ENCODE results near the gene ACTG2.

The ACTG2 gene

DNA sequence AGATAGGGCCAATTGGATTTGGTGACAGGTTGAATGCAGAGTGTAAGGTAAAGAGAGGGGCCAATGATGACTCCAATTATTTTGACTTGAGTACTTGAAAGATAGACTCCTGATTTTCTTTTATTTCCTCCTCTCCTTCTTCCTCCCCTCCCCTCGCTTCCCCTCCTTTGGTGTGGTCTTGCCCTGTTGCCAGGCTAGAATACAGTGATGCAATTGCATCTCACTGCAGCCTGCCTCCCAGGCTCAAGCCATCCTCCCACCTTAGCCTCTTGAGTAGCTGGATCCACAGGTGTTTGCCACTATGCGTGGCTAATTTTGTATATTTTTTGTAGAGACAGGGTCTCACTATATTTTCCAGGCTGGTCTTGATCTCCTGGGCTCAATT, 36.1 kb downstream of the ACTG2 start:
- TF ChIP-seq, protein P1, sequence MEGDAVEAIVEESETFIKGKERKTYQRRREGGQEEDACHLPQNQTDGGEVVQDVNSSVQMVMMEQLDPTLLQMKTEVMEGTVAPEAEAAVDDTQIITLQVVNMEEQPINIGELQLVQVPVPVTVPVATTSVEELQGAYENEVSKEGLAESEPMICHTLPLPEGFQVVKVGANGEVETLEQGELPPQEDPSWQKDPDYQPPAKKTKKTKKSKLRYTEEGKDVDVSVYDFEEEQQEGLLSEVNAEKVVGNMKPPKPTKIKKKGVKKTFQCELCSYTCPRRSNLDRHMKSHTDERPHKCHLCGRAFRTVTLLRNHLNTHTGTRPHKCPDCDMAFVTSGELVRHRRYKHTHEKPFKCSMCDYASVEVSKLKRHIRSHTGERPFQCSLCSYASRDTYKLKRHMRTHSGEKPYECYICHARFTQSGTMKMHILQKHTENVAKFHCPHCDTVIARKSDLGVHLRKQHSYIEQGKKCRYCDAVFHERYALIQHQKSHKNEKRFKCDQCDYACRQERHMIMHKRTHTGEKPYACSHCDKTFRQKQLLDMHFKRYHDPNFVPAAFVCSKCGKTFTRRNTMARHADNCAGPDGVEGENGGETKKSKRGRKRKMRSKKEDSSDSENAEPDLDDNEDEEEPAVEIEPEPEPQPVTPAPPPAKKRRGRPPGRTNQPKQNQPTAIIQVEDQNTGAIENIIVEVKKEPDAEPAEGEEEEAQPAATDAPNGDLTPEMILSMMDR (IDR thresholded peaks at IDR 0.05; ENCODE audit: low read length, missing control alignments): no peak
- no peak overlapping the region for H3K4me3 ChIP-seq (replicated peaks; ENCODE audit: low read depth, low read length)
- DNase-seq (ENCODE audit: low read depth): no peak

DNA sequence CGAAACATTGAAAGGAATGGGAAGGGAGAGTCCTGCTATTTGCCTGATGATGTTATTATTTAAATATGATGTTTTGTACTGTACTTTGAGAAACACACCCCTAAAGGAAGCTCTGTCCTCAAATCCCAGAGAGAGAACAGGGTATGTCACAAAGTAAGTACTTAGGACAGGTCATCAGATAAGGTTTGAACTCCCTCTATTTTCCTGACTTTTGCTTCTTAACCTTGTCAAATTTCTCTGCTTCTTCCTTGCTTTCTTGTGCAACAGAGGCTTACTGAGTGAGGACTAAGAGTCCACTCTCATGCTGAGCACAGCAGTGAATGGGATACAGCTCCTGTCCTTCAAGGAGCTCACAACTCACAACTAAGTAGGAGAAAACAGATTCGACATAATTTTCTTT, 37.6 kb downstream of the ACTG2 start:
- no peak for DNase-seq (ENCODE audit: low read depth)
- TF ChIP-seq, protein P1 (IDR thresholded peaks at IDR 0.05; ENCODE audit: low read length, missing control alignments): no peak
- no peak overlapping the region for H3K4me3 ChIP-seq (replicated peaks; ENCODE audit: low read depth, low read length)

DNA sequence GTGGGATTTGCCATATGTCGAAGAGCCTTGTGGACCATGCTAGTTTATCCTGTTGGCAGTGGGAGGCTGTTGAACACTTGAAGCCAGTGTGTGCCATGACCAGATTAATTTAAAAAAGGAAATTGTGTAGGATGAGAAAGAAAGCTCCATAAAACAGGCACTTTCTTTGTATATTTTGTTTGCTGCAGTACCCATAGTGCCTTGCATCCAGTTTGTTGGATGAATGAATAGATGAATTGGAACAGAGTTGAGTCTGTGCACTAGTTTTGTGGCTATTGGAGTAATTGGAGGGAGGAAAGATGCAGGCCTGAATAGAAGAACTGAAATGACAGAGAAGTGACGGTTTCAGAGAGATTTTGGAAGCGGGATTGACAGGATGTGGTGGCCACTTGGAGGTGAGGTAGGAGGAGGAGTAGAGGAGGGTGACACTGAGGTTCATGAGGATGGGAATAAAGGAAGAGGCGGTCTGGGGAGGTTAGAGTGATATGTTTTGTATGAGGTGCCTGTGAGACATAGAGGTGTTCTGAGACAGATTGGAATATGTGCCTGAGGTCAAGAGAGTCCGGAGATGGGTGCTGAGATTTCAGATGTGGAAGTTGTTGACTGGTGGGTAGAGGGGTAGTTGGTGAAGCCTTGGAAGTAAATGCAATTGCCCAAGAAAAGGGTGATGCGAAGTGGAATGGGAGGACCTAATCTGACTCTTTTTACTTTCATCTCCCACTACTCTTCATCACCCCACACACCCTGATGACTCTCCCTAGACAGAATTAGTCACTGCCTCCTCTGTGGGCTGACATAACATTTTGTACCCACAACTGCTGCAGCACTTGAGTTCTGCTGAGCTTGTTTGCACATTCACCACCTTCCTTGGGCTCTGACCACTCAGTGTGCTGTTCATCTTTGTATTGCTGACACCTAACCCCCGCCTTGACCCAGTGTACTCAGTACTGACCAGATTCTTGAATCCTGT, 39.0 kb downstream of the ACTG2 start:
- no peak for DNase-seq (ENCODE audit: low read depth)
- H3K4me3 ChIP-seq (replicated peaks; ENCODE audit: low read depth, low read length): no peak overlapping the region
- TF ChIP-seq, protein P1 (IDR thresholded peaks at IDR 0.05; ENCODE audit: low read length, missing control alignments): no peak

DNA sequence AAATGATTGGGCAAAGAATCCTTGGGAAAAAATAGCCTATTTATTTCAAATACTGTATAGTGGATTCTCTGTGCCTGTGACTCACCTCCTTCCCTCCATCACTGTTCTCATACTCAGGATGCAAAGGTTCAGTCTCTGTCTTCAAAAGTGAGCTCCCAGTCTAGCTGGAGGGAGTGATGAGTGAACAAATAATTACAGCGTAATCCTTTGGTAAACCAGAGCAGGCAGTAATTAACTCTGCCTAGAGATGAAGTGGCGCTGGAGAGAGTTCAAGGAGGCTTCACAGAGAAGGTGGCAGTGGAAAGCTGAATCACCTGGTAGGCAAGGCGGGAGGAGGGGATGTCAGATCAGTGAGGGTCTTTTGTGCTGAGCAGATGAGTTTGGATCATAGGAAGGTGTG, 40.4 kb downstream of the ACTG2 start:
- H3K4me3 ChIP-seq (replicated peaks; ENCODE audit: low read depth, low read length): no peak overlapping the region
- TF ChIP-seq, protein P1 (IDR thresholded peaks at IDR 0.05; ENCODE audit: low read length, missing control alignments): no peak
- DNase-seq (ENCODE audit: low read depth): no peak

DNA sequence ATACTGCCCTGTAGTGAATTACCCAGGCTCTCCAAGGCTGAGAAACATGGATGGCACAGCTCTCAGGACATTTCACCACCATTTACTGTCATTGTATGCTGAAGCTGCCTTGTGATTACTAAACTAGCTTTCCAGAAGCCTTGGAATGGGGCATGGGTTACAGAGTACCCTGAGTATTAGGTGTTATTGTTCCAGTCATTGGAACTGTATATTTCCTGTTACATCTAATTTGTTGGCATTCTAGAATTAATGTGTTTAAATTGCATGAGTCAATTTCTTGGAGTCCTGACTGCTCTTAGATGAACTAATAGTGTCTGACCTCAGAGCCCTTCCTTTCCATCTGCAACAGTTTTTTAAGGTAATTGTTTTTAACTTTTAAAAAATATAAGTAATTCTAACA, 42.8 kb downstream of the ACTG2 start:
- no peak overlapping the region for H3K4me3 ChIP-seq (replicated peaks; ENCODE audit: low read depth, low read length)
- DNase-seq (ENCODE audit: low read depth): no peak
- TF ChIP-seq, protein P1 (IDR thresholded peaks at IDR 0.05; ENCODE audit: low read length, missing control alignments): no peak

DNA sequence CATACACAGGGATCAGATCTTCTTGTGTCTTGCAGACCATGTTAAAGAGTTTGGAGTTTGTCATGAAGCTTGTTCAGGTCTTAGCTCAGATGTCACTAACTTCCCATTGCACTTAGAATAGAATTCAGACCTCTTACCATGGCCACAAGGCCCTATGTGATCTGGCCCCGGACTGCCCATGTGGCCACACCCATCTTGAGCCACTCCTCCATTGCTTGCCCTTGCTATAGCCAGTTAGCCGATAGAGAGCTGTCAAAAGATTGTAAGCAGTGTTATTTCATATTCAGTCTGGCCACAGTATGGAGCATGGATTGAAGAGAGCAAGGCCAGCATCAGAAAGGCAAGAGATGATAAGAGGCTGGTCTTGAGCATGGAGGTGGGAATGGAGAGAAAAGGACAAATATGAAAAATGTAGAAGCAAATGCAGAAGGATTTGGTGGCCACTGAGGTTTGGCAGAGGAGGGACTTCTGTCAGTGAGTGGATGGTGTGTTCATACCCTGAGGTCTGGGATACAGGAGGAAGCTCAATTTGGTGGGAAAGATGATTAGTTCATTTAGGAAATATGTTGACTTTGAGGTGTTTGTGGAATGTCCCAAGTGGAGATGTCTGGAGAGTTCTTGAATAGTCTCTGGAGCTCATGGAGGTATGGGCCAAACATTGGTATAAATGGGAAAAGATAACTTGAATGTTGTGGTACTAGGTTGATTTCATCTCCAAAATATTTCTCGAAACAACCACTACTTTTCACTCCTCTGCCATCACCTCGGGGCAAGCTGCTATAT, 44.5 kb downstream of the ACTG2 start:
- no peak for DNase-seq (ENCODE audit: low read depth)
- no peak overlapping the region for H3K4me3 ChIP-seq (replicated peaks; ENCODE audit: low read depth, low read length)
- TF ChIP-seq, protein P1 (IDR thresholded peaks at IDR 0.05; ENCODE audit: low read length, missing control alignments): no peak

Measured in fibroblast of pulmonary artery (primary cell).